HK-2 (cell line): ENCODE results near the gene SDCBP2.

Experiments used
- DNase-seq: peaks from one replicate; pipeline ENCODE4 v3.0.0-alpha.2; 2018; ENCODE audit not compliant: unreplicated experiment

The SDCBP2 gene

GRCh38 chr20:1331101-1331500 lies 2.2 kb upstream of the SDCBP2 start:
- DNase-seq: no peak

GRCh38 chr20:1330075-1330830 lies 1.3 kb upstream of the SDCBP2 start:
- DNase-seq: no peak

GRCh38 chr20:1327827-1328679 lies 886 bp downstream of the SDCBP2 start:
- DNase-seq: no peak

GRCh38 chr20:1327241-1327653 lies 1.7 kb downstream of the SDCBP2 start:
- DNase-seq: peak; percentile 38

- DNase-seq: no peak
Measured at GRCh38 chr20:1326031-1326930, 2.7 kb downstream of the SDCBP2 start.

- peak; percentile 99 for DNase-seq
Measured at GRCh38 chr20:1325173-1326030, 3.5 kb downstream of the SDCBP2 start.

- DNase-seq: no peak
Measured at GRCh38 chr20:1324598-1325172, 4.3 kb downstream of the SDCBP2 start.

- no peak for DNase-seq
Measured at GRCh38 chr20:1323830-1324597, 4.9 kb downstream of the SDCBP2 start.

- no peak for DNase-seq
Measured at GRCh38 chr20:1323256-1323655, 5.7 kb downstream of the SDCBP2 start.

- no peak for DNase-seq
Measured at GRCh38 chr20:1322511-1323245, 6.3 kb downstream of the SDCBP2 start.

- DNase-seq: no peak
Measured at GRCh38 chr20:1321654-1321939, 7.3 kb downstream of the SDCBP2 start.

GRCh38 chr20:1320902-1321653 lies 7.9 kb downstream of the SDCBP2 start:
- DNase-seq: no peak

- DNase-seq: no peak
Measured at GRCh38 chr20:1320016-1320415, 8.9 kb downstream of the SDCBP2 start.

GRCh38 chr20:1319462-1319861 lies 9.5 kb downstream of the SDCBP2 start:
- DNase-seq: no peak

GRCh38 chr20:1319051-1319450 lies 9.9 kb downstream of the SDCBP2 start:
- no peak for DNase-seq

- no peak for DNase-seq
Measured at GRCh38 chr20:1317545-1318255, 11.2 kb downstream of the SDCBP2 start.

GRCh38 chr20:1315804-1316203 lies 13.1 kb downstream of the SDCBP2 start:
- DNase-seq: no peak
